GM21390 (cell line): ENCODE results near the gene SDR39U1.

Experiments
- ATAC-seq: cut with Tn5 transposase; IDR thresholded peaks from one replicate; pipeline ENCODE4 v1.9.1; 2021; ENCODE audit not compliant: unreplicated experiment

SDR39U1 gene

DNA sequence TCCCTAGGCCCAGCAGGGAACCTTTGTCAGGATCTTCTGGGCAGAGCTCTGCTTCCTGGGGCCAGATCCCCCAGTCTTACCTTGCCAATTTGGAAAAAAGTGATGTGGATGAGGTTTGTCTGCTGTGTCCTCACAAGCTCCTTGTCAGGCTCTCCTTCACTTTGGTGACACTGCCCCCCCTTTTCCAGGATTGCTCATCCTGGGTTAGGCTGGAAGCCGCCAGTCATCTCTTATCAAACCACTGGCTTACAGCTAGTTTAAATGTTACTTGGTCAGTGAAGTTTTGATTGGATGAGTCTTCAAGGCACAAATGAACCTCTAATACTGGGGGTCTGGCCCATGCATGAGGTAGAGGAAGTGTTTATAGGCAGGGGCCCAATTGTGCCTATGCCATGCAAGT is 28.5 kb downstream of the SDR39U1 start:
- no peak for ATAC-seq

DNA sequence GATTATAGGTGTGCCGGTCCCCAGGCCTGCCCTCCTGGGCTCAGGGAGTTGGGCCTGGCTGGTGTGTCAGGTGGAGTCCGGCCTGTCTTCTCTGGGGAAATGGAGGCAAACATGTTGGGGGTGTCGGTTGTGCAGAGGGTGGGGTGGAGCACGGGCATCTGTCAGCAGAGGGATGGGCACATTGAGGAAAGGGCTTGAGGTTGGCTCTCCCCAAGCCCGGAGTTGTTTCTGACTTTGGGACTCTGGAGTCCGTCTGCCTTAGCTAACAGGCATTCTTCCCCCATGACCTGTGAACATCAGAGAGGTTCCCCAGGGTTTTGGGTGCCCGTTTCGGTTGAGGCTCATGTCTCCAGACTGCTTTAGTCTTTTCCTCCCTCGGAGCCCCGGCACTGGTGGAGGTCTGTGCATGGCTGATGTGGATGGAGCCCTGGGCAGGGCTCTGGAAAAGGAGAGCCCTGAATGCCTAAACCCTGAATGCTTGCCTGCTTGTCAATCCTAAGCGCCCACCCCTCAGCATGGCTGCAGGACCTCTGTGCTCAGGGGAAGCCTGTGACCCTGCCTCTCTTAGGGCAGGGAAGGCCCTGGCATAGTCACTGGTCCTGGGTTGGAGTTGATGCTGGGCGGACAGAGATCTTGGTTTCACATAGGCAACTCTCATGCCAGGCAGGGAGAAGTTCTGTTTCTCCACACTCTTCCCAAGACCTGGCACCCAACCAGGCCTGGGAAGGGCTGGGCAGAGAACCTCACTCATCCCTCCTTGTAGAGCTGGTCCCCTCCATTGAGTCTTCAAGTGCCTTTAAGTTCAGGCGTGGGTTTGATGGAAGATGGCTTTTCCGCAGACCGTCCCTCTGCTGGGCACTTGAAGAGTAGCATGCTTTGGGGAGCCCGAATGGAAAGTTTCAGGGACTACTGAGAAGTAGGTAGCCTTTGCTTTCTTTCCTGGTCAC is 30.9 kb downstream of the SDR39U1 start:
- ATAC-seq, result peak; percentile 63

DNA sequence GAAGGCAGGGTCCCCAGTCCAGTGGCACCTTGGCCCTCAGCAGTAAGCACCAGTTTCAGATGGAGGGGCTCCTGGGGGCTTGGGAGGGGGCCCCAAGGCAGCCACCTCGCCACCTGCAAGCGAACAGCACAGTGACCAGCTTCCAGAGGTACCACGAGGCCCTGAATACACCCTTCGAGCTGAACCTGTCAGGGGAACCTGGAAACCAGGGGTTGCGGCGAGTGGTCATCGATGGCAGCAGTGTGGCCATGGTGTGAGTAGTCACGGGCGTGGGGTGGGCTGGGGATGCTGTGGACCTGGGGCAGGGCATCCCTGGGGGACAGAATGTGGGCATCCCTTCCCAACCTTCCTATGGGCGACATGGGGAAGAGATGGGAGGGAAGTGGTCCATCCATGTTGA is 32.6 kb downstream of the SDR39U1 start:
- no peak for ATAC-seq

DNA sequence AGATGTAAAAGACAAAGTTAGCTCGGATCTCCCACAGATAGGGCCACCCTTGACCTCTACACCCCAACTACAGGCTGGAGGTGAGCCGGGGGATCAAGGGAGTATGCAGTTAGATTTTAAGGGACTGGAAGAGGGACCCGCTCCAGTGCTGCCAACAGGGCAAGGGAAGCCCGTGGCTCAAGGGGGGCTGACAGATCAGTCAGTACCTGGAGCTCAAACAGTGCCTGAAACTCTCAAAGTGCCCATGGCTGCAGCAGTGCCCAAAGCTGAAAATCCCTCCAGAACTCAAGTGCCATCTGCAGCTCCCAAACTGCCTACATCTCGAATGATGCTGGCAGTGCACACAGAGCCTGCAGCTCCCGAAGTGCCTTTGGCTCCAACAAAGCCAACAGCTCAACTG is 33.4 kb downstream of the SDR39U1 start:
- ATAC-seq, result no peak

DNA sequence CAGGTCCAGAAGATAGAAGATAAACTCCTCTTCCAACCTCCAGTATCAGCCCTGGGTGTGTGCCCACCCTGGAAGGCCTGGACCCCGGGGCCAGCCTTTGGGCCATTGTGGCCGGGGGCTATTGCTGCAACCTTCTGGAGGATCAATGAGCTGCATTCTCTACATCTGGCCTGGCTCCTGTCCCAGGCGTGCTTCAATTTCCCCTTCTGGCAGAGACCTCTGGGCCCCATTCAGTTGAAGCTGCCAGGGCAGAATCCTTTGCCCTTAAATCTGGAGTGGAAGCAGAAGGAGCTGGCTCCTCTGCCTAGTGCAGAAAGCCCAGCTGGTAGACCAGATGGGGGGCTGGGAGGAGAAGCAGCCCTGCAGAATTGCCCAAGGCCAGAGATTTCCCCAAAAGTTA is 33.8 kb downstream of the SDR39U1 start:
- no peak for ATAC-seq

DNA sequence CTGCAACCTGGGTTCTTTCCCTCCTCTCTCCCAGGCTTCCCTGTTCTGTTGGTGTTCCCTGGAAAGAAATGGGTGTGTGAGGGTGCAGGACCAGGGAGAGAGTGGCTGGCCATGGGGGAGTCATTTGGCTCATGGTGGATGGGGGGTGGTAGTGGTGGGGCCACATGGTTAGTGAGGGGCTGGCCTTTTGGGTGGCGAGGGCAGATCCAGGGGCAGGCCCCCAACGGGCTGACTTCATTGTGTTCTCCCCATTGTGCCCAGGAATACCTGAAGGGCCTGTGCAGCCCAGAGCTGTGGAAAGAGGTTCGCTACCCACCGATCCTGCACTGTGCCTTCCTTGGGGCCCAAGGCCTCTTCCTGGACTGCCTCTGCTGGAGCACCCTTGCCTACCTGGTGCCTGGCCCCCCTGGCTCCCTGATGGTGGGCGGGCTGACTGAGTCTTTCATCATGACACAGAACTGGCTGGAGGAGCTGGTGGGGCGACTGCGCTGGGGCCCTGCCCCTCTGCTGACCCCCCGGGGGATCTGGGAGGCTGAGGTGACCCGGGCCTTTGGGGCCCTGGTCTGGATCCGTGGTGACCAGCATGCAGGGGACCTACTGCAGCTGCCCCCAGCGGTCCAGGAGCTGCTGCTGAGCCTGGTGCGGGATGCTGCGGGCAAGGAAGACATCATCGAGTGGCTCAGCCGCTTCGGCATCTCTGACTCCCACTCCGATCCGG is 34.8 kb downstream of the SDR39U1 start:
- no peak for ATAC-seq

DNA sequence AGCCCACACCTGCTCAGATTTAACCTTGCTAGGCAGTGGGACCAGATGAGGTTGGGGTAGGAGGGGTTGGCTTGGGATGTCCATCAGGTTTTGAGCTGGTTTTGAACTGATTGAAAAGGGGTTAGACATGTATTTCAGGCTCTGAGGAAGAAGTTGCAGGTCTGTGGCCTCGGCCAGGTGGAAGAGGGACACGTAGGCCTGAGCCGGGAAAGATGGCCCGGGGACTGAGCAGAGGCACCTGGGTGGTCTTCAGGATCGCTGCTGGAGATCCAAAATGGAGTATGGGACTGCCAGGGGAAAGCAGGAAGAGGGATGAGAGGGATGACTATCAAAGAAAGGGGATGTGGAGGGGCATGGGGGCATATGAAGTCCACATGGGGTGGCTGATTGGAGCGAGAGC is 36.2 kb downstream of the SDR39U1 start:
- ATAC-seq, result no peak

DNA sequence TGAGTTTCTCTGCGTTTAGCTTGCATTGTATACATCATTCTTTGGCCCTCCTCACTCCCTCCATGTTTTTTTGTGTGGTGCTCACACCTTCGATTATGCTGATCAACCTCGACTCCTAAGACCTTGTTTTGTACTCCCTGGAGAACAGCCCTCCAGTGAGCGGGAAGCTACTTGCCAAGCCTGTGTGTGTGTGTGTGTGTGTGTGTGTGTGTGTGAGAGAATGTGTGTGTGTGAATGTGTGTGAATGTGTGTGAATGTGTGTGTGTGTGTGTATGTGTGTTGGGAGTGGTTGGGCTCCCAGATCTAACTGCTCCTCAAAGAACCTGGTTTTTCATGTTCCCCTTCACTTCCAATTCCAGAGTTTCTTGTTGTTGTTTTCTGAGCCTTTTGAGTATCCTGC is 37.8 kb downstream of the SDR39U1 start:
- no peak for ATAC-seq

DNA sequence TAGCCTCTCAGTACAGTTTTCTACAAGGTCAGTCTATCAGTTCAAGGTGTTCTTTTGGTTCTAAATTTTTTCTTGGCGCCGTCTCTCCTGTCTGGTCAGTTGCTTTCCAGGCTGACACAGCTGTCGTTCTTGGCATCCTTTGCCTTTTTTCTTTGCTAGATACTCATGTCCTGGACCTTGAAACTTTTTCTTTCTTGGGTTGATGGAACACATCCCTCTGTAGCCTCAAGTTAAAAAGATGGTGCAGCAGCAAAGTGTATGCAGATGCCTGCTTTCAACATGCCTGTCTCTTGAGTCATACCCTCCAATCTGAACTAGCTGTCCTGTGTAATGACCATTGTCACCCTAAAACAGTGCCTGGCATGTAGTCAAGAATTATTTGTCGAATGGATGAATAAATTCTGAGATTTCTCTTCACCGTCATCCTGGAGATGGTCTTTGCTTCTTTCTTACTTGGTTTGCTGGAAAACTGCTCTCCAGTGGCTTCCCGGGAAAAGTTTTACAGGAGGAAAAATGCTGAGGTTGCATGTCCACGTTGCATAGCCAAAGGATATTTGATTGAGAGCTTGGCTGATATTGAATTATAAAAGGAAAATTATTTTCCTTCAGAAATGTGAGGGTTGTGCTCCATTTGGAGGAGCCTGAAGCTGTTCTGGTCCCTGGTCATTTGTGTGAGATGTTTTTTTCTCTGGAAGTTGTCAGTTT is 39.1 kb downstream of the SDR39U1 start:
- ATAC-seq, result no peak

DNA sequence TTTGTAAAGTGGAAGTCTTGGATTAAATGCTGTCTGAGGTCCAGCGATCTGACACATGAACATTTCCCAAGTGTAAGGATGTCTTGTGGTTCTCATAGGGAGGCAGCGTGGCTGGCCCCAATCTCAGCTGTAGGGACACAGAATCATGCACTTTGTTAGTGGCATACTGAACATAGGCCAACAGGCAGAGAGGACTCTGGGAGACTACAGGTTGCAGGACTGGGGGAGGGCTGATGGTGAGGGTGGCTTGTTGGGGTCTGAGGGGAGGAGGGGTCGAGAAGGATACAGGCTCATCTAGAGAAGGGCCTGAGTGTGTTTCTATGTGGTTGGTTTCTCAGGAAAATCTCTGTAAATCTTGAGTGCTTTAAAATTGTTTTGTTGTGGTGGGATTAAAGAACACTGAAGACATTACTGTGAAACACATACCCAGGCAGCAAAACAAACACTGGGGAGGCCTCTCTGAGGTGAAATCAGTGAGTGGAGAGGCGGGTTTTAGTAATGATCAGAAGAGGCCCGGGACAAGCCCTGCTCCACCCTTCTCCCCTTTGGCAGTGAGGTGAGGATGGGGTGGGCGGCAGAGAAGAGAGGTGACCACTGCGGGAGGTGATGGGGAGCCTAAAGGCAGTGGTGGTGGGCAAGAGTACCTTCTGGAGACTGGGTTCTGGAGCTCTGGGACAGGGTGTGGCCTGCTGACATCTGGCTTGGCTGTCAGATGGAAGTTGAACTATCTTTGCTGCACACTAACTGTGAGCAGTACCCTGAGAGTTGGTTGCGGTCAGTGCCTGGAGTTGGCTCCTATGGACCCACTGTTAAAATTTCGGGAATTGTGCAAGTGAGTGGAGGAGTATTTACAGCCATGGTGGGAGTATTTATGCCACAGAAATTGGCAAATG is 40.5 kb downstream of the SDR39U1 start:
- ATAC-seq, result no peak

DNA sequence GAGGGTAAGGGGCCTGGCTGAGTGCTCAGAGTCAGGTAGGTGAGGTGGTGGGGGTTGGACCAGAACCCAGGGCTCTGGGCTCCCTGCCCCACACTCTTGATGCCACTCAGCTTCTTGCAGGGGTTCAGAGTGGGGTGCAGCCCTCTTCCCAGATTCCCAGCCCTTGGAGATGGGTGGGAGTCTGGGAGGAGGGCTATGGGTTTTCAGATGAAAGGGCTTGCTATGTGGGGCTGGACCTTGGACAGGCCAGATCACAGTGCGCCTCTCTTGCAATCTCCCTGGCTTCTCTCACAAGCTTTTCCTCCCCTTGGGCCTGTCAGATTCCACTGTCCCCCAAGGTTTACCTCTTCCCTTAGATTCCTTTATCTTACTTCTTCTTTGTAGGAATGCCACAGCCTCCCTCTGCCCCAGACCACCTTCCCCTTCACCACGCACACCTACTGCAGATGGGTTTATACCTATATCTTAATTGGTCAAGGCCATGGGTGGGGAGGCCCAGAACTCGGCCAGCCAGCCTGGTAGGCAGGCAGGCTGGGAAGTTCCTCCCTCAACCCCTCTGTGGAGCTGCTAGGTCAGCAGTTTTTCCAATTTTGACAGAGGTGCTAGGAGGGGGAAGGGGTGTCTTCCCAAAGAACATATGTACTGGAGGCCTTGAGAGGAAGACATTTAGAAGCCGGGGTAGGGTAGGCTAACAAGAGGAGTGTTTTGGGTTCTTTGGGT is 42.4 kb downstream of the SDR39U1 start:
- ATAC-seq, result no peak

DNA sequence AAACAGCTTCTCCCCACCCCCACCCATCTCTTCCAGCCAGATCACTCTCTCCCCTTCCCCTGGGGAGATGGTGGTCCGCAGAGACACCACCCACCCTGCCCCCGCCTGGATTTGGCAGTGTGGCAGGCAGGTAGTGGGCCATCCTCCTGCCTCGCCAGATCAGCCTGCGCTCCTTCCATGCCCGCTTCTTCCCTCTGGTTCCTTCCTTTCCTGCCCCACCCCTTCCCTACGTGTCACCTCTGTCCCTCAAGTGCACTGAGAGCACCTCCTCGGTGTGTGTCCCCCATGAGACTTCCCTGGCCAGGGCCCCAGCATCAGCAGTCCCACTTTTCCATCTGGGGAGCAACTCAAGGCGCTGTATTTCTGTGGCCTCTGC is 43.1 kb downstream of the SDR39U1 start:
- ATAC-seq, result no peak

DNA sequence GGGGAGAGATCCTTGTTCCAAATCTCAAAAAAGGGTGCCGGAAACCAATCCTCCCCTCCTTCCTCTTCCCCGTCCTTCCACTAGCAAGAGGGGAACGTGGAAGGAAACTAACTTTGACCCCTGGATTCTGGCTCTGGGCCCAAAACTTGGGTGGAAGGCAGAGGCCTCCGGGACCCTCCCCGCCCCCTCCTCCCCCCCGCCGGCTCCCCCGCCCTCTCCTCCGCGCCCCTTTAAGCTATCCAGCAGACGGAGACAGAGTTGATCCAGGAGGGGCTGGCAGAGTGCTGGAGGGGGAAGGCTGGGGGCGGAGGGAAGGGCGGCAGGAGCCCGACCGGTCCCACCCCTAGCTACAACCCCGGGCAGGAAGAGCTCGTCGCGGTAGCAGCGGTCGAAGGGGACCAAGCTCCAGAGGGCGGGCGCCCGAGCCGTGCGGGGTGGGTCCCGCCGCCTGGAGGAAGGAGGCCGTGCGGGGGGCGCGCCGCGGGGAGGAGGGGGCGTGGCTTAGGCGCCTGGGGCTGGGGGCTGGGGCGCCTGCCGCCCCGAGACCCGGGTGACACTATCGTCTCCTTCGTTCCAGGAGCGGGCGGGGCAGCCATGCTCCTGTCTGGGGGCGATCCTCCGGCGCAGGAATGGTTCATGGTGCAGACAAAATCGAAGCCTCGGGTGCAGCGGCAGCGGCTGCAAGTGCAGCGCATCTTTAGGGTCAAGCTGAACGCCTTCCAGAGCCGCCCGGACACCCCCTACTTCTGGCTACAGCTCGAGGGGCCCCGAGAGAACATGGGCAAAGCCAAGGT is 43.7 kb downstream of the SDR39U1 start, which contains the start of gene NYNRIN:
Gene NYNRIN, plus strand, starts transcription at position 351 of the 794 bp plus-strand sequence. Its CDS starts 244 bp downstream, at position 595.
- ATAC-seq, result no peak

DNA sequence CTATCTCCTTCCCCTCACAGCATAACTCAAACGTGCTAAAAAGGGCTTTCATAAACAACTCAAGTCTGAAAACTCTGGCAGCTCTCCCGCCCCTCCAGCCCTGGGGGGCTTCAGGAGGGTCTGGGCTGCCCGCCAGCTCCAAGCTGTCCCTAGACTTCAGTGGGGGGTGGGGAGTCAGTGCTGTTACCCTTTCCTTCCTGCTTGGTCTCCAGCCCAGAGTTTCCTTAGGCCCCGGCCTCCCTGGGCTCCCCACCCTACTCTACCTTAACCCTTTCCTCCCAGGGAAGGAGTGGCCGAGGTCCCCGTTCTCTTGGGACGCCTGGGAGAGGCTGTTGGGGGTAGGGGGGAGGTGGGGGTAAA is 44.3 kb downstream of the SDR39U1 start:
- no peak for ATAC-seq

DNA sequence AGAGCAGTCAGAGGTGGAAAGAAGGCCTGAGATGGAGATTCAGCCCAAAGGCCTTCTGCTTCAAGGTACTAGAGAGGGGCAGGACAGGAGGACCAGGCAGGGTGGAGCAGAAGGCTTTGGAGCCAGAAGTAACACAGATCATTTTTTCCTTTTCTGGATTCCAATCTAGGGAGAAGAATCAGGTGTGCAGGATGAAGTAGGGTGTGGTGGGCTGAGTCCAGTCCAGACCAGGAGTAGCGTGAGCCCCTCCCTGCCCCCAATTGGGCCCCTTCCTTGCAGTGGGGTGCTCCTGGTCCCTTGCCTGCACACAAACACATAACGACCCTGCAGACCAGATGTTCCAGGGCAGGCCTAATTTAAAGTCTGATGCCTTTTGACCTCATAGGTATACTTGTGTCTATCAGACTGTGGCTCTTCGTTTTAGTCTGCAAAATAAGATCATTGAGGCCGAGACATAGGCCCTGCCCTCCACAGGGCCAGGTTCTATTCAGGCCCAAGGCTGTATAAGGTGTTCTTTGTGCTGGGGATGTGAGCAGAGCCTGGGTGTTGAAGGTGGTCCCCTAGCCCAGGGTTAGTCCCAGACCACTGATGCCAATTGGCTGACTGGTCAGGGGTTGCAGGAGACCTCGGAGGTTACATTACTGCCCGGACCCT is 44.8 kb downstream of the SDR39U1 start:
- ATAC-seq, result no peak

DNA sequence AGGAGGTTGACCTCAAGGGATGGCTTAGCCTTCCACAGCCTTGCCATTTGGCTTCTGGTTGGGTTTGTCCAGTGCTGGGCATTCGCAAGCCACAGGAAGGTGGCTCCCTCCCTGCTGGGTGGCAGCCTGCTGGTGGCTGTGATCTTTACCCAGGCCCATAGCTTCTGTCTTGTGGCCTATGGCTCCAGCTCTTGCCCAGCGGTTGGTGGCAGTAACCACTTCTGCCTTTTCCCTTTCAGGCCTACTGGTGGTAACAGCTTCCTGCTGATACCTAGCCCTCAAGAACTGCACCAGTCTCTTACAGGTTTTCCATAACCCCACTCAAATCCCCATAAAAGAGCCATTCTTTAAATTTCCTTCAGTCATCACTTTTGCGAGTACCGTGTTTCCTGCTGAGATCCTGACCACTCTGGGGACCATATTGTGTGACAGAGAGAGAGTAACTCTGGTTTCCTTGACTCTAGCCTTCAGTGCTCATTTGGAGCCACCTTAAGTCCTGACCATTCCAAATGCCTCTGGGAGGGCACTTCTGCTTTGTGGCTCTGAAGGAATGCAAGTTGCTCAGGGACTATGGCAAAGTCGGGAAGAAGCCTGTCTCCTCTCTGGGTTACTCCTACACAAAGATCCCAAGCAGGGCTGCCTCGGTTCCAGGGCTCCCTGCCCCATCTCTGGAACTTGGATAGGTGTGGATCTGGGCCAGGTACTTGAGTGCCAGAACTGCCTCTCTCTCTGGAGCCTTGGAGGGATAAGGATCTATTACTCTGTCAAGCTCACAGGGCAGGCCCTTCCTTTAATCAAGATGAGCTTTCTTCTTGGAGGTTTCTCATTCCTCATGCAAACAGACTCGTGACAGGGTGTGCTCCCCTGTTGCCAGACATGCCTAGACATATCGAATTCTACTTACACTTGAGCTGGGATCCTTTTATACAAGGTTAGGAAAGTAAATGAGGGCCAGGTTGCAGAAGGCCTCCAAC is 46.7 kb downstream of the SDR39U1 start:
- ATAC-seq, result no peak

DNA sequence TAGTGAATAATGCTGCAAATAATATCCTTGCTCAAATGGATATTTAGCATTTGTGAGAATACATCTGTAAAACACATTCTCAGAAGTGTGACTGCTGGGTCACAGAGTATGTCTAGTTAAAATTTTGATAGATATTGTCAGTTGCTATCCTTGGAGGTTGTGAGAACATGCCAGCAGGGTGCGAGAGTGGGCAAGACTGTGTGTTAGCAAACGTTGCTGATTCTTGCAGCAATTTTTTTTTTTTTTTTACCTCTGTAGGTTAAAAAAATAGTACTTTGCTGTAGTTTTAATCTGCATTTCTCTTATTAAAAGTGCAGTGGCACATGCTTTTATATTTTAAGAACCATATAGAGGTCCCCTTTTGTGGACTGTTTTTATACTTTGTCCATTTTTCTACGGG is 48.3 kb downstream of the SDR39U1 start:
- no peak for ATAC-seq
